Stimulated activated CD4-positive, alpha-beta T cell treated with anti-CD3 and anti-CD28 coated beads, TNF-alpha, amount 100 ng/mL, for 48 hours (primary cell): ENCODE data around the gene HDAC4.
A peak's percentile ranks its signal among the peaks of the same experiment; 100 is the strongest.

Experiments used
- DNase-seq, 3 donors: peaks; one replicate each; pipeline ENCODE4 v3.0.0-alpha.2; 2020; ENCODE audit warnings: low read depth in 3 of 3

HDAC4 gene

DNA sequence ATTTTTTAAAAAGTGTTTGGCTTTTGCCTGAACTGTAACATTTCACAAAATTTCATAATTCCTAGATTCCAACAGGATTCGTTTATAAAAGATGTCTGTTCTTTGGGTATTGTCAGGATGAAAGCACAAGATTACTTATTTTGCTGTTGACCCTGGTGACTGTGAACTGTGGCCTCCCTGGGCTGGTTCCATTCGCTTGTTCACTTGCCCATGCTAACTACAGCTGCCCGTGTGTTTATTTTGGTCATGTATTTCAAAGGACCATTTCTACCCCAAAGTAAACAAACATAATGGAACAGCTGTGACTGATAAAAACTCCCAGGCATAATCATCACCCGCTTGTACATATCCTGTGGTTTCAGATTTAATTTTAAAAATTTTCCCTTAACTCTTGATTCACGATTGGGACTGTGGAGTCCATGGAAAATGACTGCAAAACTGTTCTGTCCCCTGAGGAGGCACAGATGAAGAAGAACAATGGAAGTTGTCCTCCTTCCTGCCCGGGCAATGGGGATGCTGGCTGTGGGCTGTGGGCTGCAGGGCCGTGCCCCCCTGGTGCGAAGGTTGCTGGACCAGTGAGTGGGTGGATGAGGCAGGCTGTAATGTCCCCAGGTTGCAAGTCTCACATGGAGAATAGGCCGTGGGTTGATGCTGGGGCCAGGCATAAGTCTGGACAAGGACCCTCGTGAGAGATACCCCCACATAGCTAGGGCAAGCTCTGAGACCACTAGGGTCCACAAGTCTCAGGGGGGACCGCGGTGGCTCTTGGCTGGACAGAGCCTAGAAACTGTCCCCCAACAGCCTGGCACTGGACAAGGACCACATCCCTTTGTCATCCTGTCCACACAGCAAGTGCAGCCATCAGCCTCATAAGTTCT lies 28.9 kb upstream of the HDAC4 start:
- DNase-seq: no peak

DNA sequence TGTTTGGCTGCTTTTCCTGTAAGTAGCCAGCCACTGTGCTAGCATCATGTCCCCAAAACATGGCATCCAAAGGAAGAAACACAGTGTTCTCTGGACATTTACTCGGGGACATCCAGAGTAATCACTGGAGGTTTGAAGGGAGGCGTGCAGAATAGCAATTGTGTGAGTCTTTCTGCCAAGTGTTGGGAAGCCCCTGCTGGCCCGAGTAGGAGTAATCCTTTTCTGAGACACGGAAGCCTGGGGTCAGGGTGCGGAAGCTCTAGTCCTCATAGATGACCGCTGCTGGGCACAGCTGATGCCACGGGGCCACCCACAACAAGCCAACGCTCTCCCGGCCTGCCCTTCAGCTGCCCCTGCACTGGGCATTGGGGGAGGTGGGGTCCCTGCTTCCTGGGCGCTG lies 24.8 kb upstream of the HDAC4 start:
- DNase-seq: no peak

DNA sequence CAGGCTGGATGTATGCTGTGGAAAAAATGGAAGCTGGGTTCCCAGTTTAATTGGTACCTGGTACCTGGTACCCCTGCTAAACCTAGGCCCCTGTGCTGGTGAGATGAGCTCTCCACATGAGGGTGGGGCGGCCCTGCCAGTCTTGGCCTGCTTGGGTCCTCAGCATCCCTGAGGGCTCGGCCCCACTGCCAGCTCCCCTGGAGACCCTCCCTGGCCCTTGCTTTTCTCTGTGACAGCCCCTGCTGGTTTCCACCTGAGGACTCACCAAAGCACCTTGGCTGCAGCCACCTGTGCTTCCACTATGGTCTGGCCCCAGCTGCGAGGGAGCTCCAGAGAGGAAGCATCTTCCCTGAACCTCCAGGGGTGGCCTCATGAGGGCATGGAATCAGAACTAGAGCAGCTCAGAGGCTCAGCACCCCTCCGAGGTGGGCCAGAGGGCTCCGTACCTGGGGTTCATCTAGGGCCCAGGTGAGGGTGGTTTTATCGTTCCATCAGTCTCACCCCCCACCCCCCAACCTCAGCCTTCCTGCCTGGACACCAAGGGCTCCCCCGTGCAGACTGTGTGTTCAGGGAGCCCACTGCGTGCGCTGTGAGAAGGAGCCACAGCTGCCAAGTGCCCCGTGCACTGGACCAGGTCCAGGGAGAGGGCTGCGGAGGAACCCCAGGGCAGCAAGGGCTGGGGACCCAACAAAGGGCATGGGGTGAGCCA lies 23.7 kb upstream of the HDAC4 start:
- no peak for DNase-seq

- DNase-seq: no peak
These were observed 22.7 kb upstream of the HDAC4 start for GRCh38 chr2:239423551-239423950.

DNA sequence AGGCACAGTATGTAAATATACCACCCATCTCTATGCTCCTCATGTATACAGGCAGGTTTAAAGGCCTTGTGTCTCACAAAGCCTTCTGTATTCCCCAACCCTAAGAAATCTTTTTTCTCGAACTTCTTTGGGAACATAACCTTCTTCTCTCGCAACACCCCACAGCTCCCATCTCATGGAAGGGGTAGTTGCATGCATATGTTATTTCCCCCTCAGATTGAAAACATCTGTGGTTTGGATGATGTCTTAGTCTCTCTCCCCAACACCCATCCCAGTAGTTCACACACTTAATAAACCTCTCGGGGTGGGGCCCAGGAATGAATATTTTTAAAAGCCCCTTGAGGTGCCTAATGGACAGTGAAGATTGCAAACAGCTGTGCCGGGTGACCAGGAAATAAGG lies 21.0 kb upstream of the HDAC4 start:
- no peak for DNase-seq

DNA sequence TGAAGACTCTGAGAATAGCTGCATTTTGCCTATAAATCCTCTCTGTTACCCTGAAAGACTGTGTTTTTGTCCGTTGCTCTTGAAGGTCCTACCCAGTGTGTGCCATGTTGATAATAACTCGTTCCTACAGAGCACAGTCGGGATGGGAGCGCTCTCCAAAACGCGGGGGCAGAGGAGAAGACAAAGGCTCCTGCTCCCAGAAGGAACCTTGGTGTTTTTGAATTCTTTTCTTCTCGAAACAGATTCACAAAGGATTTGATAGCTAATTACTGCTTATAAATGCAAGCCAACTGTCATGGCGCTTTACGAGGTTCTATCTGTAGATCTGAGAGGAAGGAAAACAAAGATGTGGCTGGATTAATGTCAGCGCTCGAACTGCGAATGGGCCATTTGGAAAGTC lies 19.3 kb upstream of the HDAC4 start:
- DNase-seq: no peak

- DNase-seq: no peak
These were observed 18.1 kb upstream of the HDAC4 start for GRCh38 chr2:239418918-239419317.

DNA sequence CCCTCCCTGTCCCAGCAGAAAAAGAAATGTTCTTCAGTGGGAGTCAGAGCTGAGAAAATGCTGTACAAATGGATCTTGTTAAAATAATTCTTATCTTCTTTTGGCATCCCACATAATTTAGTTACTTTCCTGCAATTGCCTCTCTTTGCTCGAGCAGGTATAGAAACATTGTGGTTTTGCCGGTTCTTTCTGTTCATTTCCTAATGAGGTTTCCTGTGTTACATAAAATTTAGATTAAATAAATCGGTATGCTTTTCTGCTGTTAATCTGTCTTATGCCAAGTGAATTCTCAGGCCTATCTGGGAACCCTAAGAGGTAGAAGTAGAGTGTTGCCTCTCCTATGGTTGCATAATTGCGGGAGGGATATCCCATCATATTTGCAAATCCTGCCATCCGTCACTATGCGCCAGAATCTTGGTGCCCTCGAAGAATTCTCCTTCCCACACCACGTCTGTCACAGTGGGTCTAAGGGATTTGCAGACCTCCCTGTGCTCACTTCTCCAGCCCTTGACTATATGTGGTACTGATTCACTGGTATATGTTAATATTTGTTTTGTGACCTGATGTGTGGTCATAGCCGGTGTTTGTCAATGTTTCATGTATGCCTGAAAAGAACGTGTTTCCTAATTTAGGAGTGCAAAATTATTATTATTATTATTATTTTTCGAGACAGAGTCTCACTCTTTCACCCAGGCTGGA lies 12.2 kb upstream of the HDAC4 start:
- DNase-seq: no peak

DNA sequence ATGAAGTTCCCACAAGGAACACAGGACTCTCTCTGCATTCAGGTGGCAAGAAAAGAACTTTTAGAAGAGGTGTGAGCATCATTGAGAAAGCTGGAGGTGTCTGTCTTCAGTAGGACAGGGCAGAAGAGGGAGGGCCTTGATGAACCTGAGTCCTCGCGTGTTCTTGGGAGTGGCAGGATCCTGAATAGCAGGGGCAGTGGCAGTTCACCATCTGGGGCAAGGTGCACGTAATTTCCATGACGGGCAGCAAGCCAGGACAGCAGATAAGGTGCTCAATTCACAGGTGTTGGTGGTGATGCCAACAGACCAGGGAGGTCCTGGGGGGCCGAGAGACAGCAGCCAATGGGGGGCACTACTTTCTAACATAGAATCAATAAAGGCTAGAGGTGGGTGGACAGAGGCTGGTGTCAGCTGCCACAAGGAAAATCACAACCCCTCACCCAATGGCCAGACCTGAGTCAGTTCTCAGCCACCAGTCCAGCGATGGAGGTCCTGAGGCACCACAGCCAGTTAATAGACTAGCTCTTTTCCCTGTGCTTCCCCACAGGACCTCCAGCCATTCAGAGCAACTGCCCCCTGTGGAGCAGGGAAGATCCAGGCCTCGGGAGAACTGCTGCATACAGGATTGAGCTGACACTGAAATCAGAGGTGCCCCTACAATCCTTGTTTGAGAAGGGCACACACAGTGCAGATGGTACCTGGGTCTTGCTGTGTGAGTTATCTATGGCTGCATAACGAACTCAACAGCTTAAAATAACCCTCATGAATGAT lies 10.9 kb upstream of the HDAC4 start:
- DNase-seq: no peak

GRCh38 chr2:239411117-239411516 lies 10.3 kb upstream of the HDAC4 start:
- no peak for DNase-seq

DNA sequence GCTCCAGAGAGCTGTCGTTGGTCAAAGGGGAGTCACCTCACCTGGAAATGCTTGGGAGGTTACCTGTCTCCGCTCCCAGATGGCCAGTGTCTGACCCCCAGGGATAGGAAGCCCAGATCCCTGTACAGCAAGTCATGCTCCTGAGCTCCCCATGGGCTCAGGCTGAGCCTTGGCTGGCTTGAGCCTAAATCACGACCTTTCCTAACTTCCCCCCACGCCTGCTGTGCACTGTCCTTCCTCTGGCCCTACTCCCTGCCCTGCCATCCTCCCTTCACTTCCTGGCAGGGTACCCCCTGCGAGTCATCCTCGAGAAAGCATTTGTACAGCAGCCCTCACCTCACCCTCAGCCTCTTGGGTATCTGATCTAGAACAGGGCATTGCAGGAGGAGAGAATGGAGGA lies 9.2 kb upstream of the HDAC4 start:
- DNase-seq: no peak

GRCh38 chr2:239407112-239407511 lies 6.3 kb upstream of the HDAC4 start:
- no peak for DNase-seq

- no peak for DNase-seq
These were observed 5.6 kb upstream of the HDAC4 start for GRCh38 chr2:239406316-239406995.

- no peak for DNase-seq
These were observed 4.3 kb upstream of the HDAC4 start for GRCh38 chr2:239405071-239405470.

DNA sequence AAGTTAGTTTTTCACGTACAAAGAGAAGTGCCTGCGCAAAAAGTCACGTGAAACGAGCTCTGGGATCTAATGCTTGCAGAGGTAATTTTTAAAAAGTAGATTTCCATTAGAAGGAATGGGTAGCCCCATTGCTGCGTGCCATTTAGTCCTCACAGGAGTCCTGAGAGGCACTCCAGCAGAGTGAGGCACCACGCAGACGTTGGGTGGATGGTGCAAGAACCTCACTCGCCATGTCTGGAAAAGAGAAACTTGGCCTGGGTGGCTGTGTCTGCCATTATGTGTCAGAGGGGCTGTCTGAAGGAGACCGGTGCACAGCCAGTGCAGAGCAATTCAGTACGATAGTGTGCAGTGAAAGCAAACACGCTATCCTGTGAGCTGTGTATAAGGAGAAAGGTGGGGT lies 1.8 kb upstream of the HDAC4 start:
- no peak for DNase-seq

GRCh38 chr2:239401881-239402233 lies 1.0 kb upstream of the HDAC4 start:
- peak in 1 of 3 donors; percentile 39 for DNase-seq

DNA sequence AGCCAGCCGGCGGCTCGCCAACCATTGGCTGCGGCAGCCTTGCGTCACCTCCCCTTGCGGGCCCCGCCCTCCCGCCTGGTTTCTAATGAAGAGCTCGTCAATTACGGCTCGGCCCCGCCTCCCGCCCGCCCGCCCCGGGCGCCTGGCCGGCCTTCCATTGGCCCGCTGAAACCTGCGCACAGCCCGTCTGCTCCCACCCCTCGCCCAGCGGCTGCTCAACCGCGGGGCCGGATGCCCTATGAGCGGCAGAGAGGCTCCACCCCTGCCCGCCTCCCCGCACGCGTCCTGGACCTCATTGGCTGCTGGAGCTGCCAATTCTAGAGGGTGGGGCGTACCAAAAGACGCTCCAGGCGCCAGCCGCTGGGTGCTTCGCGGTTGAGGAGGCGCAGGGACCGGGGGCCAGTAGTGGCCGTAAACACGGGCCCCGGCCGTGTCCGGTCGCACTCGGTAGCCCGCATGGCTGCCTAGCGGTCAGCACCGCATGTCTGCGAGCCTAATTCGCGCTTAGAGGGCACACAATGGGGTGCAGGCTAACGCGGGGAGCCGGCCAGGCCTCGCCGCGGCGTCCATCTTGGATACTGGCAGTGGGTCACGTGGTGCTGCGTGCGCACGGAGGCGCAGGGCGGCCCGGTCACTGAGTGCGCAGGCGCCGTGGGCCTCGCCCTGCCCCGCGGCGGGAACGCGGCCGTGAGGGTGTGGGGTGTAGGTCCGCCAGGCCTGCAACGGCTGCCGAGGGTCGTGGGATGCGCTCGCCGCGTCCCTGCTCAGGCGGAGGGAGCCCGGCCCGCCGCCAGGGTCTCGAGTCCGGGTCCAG lies 454 bp upstream of the HDAC4 start:
- DNase-seq: peak; percentile 96 to 99 (median 98)

DNA sequence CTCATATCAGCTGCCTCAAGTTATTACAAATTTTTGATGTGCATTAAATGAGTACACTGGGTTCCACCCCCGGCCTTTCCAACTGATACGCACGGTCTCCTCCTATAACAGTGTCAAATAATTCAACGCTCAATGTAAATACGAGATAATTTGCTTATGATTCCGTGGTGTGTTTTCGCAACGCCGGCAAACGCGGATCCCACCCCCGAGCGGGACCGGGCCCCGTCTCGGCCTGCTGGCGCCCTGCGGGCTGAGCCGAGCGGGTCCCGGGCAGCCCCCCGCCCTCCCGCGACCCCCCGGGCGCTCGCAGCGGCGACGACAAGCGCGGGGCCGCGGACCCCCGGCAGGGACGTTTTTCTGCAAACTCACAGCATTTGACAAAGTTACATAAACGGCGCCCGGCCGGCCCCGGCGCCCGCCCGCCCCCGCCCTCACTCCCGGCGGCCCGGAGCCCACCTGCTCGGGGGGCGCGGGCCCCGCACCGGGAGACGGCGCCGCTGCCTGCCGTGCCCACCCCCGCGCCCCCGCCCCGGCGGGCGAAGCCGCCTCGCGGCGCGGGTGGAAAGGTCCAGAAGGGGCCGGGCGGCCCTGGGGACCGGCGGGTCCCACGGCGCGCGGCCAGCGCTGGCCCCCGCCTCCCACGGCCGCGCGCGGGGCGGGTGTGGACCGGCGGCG lies 762 bp downstream of the HDAC4 start:
- no peak for DNase-seq

DNA sequence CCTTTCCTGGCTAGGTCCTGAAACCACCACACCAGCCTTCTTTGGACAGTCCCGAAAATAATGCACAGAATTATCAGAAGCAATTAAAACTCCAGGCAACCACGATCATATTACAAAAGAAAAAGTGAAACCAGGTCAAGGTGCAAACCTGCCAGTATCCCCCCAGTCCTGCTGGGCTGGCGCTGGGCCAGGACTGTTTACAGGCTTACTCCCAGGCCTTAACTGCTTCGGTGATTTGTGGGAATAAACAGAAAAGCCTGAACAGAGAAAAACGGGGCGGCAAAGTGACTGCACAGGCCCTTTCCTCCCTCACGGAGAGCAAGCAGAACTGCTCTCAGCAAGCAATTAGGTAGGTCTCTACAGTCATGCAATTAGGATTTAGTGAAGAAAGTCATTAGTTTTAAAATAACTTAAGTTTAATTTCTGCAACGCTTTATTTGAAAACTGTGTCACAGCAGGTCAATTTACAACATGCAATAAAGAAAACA lies 1.3 kb downstream of the HDAC4 start:
- DNase-seq: no peak

DNA sequence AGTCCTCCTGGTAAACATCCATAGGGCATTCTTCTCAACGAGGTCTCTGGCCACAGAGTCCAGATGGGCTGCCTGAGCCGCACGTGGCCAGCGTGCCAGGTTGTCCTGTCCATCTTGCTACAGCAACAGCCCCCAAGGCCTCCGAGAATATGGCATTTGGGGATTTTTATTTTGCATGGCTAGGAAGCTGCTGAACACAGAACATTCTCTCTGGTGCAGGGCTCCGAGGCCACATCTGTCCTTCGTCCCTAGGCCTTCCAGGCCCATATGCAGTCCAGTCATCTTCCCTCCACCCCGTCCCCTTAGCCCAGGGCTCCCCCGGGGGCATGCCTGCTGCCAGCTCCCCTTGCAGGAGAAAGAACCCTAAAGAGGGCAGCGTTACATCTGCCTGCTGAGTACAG lies 2.3 kb downstream of the HDAC4 start:
- no peak for DNase-seq
